Liver (tissue), 9 donors: Measurements from ENCODE around the gene PDLIM3. TPM values are rescaled to one million over a fixed set of nuclear protein-coding genes. Genes with fewer than 3 reads are reported as not detected.

Experiments used
- DNase-seq: peaks from one replicate; pipeline ENCODE4 v3.0.0-alpha.2; 2017; ENCODE audit warnings: low spot score
- H3K27ac ChIP-seq, 2 donors: one replicate each; pipeline ENCODE4 v1.7.0; 2013; ENCODE audit warnings: inconsistent platforms in 2 of 2, low read length in 2 of 2, control low read depth in 1 of 2, low read depth in 1 of 2, mild to moderate bottlenecking in 1 of 2
- H3K27me3 ChIP-seq, 4 donors: one replicate each; pipeline versions ENCODE4 v1.6.1 to v1.7.0; 2013; ENCODE audit warnings: low read length in 3 of 4, inconsistent platforms in 1 of 4, mild to moderate bottlenecking in 1 of 4, moderate library complexity in 1 of 4; ENCODE audit not compliant: control insufficient read depth in 4 of 4, insufficient read depth in 4 of 4
- H3K36me3 ChIP-seq, 4 donors: one replicate each; pipeline versions ENCODE4 v1.6.1 to v1.7.0; 2013; ENCODE audit warnings: low read length in 3 of 4, mild to moderate bottlenecking in 3 of 4, low read depth in 1 of 4, moderate library complexity in 1 of 4; ENCODE audit not compliant: control insufficient read depth in 4 of 4, insufficient read depth in 3 of 4
- H3K4me1 ChIP-seq, 4 donors: one replicate each; pipeline versions ENCODE4 v1.6.1 to v1.7.0; 2013; ENCODE audit warnings: low read length in 3 of 4, mild to moderate bottlenecking in 3 of 4, moderate library complexity in 1 of 4; ENCODE audit not compliant: control insufficient read depth in 4 of 4, insufficient read depth in 4 of 4
- H3K4me3 ChIP-seq, 3 donors: one replicate each; pipeline versions ENCODE4 v1.6.1 to v1.7.0; 2013; ENCODE audit warnings: low read length in 3 of 3, control low read depth in 1 of 3, low read depth in 1 of 3, mild to moderate bottlenecking in 1 of 3
- H3K9ac ChIP-seq, 2 donors: one replicate each; pipeline ENCODE4 v1.7.0; 2013; ENCODE audit warnings: low read length in 2 of 2, mild to moderate bottlenecking in 2 of 2, moderate library complexity in 2 of 2, control low read depth in 1 of 2, low read depth in 1 of 2
- H3K9me3 ChIP-seq, 4 donors: one replicate each; pipeline versions ENCODE4 v1.6.1 to v1.7.0; 2013; ENCODE audit warnings: low read length in 3 of 4; ENCODE audit not compliant: control insufficient read depth in 4 of 4
- ATF3 ChIP-seq: IDR thresholded peaks from 2 replicates; pipeline ENCODE4 v1.6.1; 2016; ENCODE audit warnings: antibody characterized with exemption
- EGR1 ChIP-seq, 2 donors: IDR thresholded peaks; 2 replicates each; pipeline ENCODE4 v1.6.1; 2016 to 2018; ENCODE audit warnings: antibody characterized with exemption in 2 of 2, low read depth in 2 of 2
- FOXA1 ChIP-seq: IDR thresholded peaks from 2 replicates; pipeline ENCODE4 v1.6.1; 2016; ENCODE audit warnings: antibody characterized with exemption
- FOXA2 ChIP-seq: IDR thresholded peaks from 2 replicates; pipeline ENCODE4 v1.6.1; 2016; ENCODE audit warnings: antibody characterized with exemption
- GABPA ChIP-seq, 2 donors: IDR thresholded peaks in 1 of 2; conservative IDR thresholded peaks in 1 of 2; 2 replicates each; pipeline ENCODE4 v1.6.1; 2016; ENCODE audit warnings: antibody characterized with exemption in 2 of 2, mild to moderate bottlenecking in 1 of 2, moderate library complexity in 1 of 2
- HNF4A ChIP-seq, 2 donors: conservative IDR thresholded peaks; 2 replicates each; pipeline ENCODE4 v1.6.1; 2016; ENCODE audit warnings: antibody characterized with exemption in 2 of 2, mild to moderate bottlenecking in 2 of 2
- HNF4G ChIP-seq: IDR thresholded peaks from 2 replicates; pipeline ENCODE4 v1.6.1; 2016; ENCODE audit warnings: antibody characterized with exemption
- JUND ChIP-seq, 2 donors: IDR thresholded peaks; 2 replicates each; pipeline ENCODE4 v1.6.1; 2016; ENCODE audit warnings: antibody characterized with exemption in 2 of 2
- MAX ChIP-seq: IDR thresholded peaks from 2 replicates; pipeline ENCODE4 v1.6.1; 2016; ENCODE audit warnings: antibody characterized with exemption
- NR2F2 ChIP-seq: IDR thresholded peaks from 2 replicates; pipeline ENCODE4 v1.6.1; 2016; ENCODE audit warnings: antibody characterized with exemption
- RAD21 ChIP-seq, 2 donors: IDR thresholded peaks; 2 replicates each; pipeline ENCODE4 v1.6.1; 2016; ENCODE audit warnings: antibody characterized with exemption in 2 of 2, mild to moderate bottlenecking in 2 of 2
- RXRA ChIP-seq, 2 donors: IDR thresholded peaks; 2 replicates each; pipeline ENCODE4 v1.6.1; 2017 to 2018; ENCODE audit warnings: antibody characterized with exemption in 2 of 2, mild to moderate bottlenecking in 1 of 2
- SP1 ChIP-seq: IDR thresholded peaks from 2 replicates; pipeline ENCODE4 v1.6.1; 2018; ENCODE audit warnings: antibody characterized with exemption, mild to moderate bottlenecking
- TAF1 ChIP-seq: conservative IDR thresholded peaks from 2 replicates; pipeline ENCODE4 v1.6.1; 2016; ENCODE audit warnings: antibody characterized with exemption, mild to moderate bottlenecking
- YY1 ChIP-seq: IDR thresholded peaks from 2 replicates; pipeline ENCODE4 v1.6.1; 2016; ENCODE audit warnings: antibody characterized with exemption, mild to moderate bottlenecking
- WGBS: extraction: QIAGEN DNeasy Blood & Tissue Kit; methylation state at CpG from one replicate; pipeline ENCODE4 v1.1.7; 2013; 5-methylcytosine and 5-hydroxymethylcytosine counted together
- polyA plus RNA-seq, 2 donors: library from polyadenylated mRNA; stranded (reverse) in 1 of 2; unstranded in 1 of 2; fragments of 200-250 nt in 1 of 2; fragments of >200 nt in 1 of 2; fragmentation: Nextera tagmentation in 1 of 2; extraction: Ambion mirVana in 1 of 2; gene quantifications; one replicate each; pipeline versions ENCODE4 v1.2.1 to v1.2.3, GENCODE V29; 2013 to 2015
- total RNA-seq, 2 donors: library from RNA; depleted of rRNA; stranded (reverse); fragments of >200 nt; gene quantifications; one replicate each; pipeline ENCODE4 v1.2.3, GENCODE V29; 2014
- TF ChIP-seq, protein P1 (sequence below): fragments of 150-350 bp; IDR thresholded peaks from 2 replicates; pipeline ENCODE4 v1.5.1; 2017; ENCODE audit warnings: improper control_type of control experiment, low read depth, low read length; ENCODE audit not compliant: missing input control
- TF ChIP-seq, protein P2 (sequence below): IDR thresholded peaks from 2 replicates; pipeline ENCODE4 v1.6.1; 2016; ENCODE audit warnings: antibody characterized with exemption, mild to moderate bottlenecking
- TF ChIP-seq, protein P3 (sequence below): IDR thresholded peaks from 2 replicates; pipeline ENCODE4 v1.6.1; 2016; ENCODE audit warnings: antibody characterized with exemption
- donor health status: healthy.
- donor health status: healthy.
- donor health status: healthy.
- donor health status: healthy.
- donor health status: healthy.

PDLIM3 gene
- total and polyA plus RNA-seq, 4 donors: 0.58 to 8.8 (median 3.3) TPM

- peaks cover 0 to 3% (median 0%) of the 10 kb centered on the region in 4 donors for H3K9me3 ChIP-seq
- no peaks in the 10 kb centered on the region for H3K27me3 ChIP-seq
- H3K4me1 ChIP-seq: no peaks in the 10 kb centered on the region
- no peaks in the 10 kb centered on the region for H3K36me3 ChIP-seq
- TF ChIP-seq HNF4A (conservative IDR thresholded peaks at IDR 0.05) (no peak), YY1 (no peak), RXRA (IDR thresholded peaks at IDR 0.05) (no peak), HNF4G (no peak), RAD21 (IDR thresholded peaks at IDR 0.05) (no peak), EGR1 (IDR thresholded peaks at IDR 0.05; ENCODE audit: low read depth in 2 of 2) (no peak), FOXA2 (no peak), JUND (IDR thresholded peaks at IDR 0.05) (no peak), SP1 (no peak), TAF1 (no peak), ATF3 (no peak), GABPA (IDR thresholded peaks at IDR 0.05 in 1 of 2, conservative IDR thresholded peaks at IDR 0.05 in 1 of 2) (no peak), MAX (no peak), NR2F2 (no peak)
- TF ChIP-seq, protein P1, sequence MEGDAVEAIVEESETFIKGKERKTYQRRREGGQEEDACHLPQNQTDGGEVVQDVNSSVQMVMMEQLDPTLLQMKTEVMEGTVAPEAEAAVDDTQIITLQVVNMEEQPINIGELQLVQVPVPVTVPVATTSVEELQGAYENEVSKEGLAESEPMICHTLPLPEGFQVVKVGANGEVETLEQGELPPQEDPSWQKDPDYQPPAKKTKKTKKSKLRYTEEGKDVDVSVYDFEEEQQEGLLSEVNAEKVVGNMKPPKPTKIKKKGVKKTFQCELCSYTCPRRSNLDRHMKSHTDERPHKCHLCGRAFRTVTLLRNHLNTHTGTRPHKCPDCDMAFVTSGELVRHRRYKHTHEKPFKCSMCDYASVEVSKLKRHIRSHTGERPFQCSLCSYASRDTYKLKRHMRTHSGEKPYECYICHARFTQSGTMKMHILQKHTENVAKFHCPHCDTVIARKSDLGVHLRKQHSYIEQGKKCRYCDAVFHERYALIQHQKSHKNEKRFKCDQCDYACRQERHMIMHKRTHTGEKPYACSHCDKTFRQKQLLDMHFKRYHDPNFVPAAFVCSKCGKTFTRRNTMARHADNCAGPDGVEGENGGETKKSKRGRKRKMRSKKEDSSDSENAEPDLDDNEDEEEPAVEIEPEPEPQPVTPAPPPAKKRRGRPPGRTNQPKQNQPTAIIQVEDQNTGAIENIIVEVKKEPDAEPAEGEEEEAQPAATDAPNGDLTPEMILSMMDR: no peak
- TF ChIP-seq, protein P2, sequence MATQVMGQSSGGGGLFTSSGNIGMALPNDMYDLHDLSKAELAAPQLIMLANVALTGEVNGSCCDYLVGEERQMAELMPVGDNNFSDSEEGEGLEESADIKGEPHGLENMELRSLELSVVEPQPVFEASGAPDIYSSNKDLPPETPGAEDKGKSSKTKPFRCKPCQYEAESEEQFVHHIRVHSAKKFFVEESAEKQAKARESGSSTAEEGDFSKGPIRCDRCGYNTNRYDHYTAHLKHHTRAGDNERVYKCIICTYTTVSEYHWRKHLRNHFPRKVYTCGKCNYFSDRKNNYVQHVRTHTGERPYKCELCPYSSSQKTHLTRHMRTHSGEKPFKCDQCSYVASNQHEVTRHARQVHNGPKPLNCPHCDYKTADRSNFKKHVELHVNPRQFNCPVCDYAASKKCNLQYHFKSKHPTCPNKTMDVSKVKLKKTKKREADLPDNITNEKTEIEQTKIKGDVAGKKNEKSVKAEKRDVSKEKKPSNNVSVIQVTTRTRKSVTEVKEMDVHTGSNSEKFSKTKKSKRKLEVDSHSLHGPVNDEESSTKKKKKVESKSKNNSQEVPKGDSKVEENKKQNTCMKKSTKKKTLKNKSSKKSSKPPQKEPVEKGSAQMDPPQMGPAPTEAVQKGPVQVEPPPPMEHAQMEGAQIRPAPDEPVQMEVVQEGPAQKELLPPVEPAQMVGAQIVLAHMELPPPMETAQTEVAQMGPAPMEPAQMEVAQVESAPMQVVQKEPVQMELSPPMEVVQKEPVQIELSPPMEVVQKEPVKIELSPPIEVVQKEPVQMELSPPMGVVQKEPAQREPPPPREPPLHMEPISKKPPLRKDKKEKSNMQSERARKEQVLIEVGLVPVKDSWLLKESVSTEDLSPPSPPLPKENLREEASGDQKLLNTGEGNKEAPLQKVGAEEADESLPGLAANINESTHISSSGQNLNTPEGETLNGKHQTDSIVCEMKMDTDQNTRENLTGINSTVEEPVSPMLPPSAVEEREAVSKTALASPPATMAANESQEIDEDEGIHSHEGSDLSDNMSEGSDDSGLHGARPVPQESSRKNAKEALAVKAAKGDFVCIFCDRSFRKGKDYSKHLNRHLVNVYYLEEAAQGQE: no peak
- TF ChIP-seq, protein P3, sequence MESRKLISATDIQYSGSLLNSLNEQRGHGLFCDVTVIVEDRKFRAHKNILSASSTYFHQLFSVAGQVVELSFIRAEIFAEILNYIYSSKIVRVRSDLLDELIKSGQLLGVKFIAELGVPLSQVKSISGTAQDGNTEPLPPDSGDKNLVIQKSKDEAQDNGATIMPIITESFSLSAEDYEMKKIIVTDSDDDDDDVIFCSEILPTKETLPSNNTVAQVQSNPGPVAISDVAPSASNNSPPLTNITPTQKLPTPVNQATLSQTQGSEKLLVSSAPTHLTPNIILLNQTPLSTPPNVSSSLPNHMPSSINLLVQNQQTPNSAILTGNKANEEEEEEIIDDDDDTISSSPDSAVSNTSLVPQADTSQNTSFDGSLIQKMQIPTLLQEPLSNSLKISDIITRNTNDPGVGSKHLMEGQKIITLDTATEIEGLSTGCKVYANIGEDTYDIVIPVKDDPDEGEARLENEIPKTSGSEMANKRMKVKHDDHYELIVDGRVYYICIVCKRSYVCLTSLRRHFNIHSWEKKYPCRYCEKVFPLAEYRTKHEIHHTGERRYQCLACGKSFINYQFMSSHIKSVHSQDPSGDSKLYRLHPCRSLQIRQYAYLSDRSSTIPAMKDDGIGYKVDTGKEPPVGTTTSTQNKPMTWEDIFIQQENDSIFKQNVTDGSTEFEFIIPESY: no peak
- 92% methylated on average over 5 of the region's 5 CpGs for WGBS
- no peak overlapping the region for H3K9ac ChIP-seq
- DNase-seq: no peak
- no peak overlapping the region for H3K4me3 ChIP-seq
- no peak overlapping the region for H3K27ac ChIP-seq
These were observed 25.0 kb upstream of the PDLIM3 start for GRCh38 chr4:185560316-185560715.

DNA sequence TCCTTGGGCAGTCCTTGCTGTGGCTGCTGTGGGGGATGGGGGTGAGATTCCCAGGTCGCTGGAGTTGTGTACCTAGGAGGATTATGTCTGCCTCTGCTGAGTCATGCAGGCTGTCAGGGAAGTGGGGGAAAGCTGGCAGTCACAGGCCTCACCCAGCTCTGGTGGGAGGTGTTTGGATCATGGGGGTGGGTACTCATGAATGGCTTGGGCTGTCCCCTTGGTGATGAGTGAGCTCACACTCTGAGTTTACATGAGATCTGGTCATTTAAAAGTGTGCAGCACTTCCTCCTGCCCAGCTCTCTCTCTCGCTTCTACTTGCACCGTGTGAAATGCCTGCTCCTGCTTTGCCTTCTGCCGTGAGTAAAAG, 24.6 kb upstream of the PDLIM3 start:
- Histone ChIP-seq H3K27ac (no peak overlapping the region), H3K36me3 (no peaks in the 10 kb centered on the region), H3K9me3 (peaks cover 0 to under 1% (median 0%) of the 10 kb centered on the region in 4 donors), H3K4me3 (no peak overlapping the region), H3K4me1 (no peaks in the 10 kb centered on the region), H3K9ac (no peak overlapping the region), H3K27me3 (no peaks in the 10 kb centered on the region)
- DNase-seq: no peak
- WGBS: 65% methylated on average over 4 of the region's 4 CpGs
- TF ChIP-seq YY1 (no peak), MAX (no peak), GABPA (IDR thresholded peaks at IDR 0.05 in 1 of 2, conservative IDR thresholded peaks at IDR 0.05 in 1 of 2) (no peak), EGR1 (IDR thresholded peaks at IDR 0.05; ENCODE audit: low read depth in 2 of 2) (no peak), FOXA1 (no peak), HNF4G (no peak), TAF1 (no peak), ATF3 (no peak), FOXA2 (no peak), RAD21 (IDR thresholded peaks at IDR 0.05) (no peak), NR2F2 (no peak)
- TF ChIP-seq, protein P2: no peak
